ENCODE results near the gene KCNK10. TPM values are rescaled to one million over a fixed set of nuclear protein-coding genes. Genes with fewer than 3 reads are reported as not detected.

KCNK10 gene
- polyA plus RNA-seq, 1 of the 3 experiments (the other 2 are of a cell fraction), result not detected

GRCh38 chr14:88154321-88154720 lies 168.7 kb downstream of the KCNK10 start:
- Histone ChIP-seq H3K9ac (no peak overlapping the region), H2AFZ (ENCODE audit: low read depth) (no peak overlapping the region), H3K79me2 (ENCODE audit: insufficient read depth) (no peaks in the 10 kb centered on the region), H3K4me3 (ENCODE audit: low read depth in 2 of 2, low read length in 1 of 2) (no peak overlapping the region), H3K4me1 (ENCODE audit: control insufficient read depth in 1 of 2, insufficient read depth in 2 of 2, low read depth in 1 of 2, low read length in 1 of 2) (no peaks in the 10 kb centered on the region), H3F3A (replicated peaks; ENCODE audit: insufficient read depth) (no peaks in the 10 kb centered on the region), H4K20me1 (ENCODE audit: insufficient read depth) (no peaks in the 10 kb centered on the region), H3K27ac (ENCODE audit: low read depth in 2 of 2, low read length in 1 of 2) (no peak overlapping the region), H3K36me3 (replicated peaks in 1 of 2; ENCODE audit: control insufficient read depth in 1 of 2, insufficient read depth in 2 of 2, low read length in 1 of 2) (no peaks in the 10 kb centered on the region), H3K27me3 (ENCODE audit: insufficient read depth) (no peaks in the 10 kb centered on the region; the same call in 1 of the 2 replicates), H3K9me3 (no peaks in the 10 kb centered on the region), H3K4me2 (no peak overlapping the region), H3K9me2 (no peaks in the 10 kb centered on the region)
- ChIA-PET POLR2A (no interaction called here), CTCF (interaction anchor here (1.1 to 2.1 kb wide), 2 partner anchors 14 to 35 kb away, joined by 4 to 5 read pairs; no protein-coding TSS in a partner anchor)
- TF ChIP-seq ELF1 (IDR thresholded peaks at IDR 0.05), result no peak
- TF ChIP-seq YY1 (IDR thresholded peaks at IDR 0.05; ENCODE audit: low read depth), result no peak
- no peak for TF ChIP-seq USF2 (IDR thresholded peaks at IDR 0.05; ENCODE audit: borderline replicate concordance, low read depth, low read length)
- TF ChIP-seq EP300 (IDR thresholded peaks at IDR 0.05; ENCODE audit: borderline replicate concordance in 1 of 2, low read depth in 1 of 2, low read length in 1 of 2), result no peak
- no peak for TF ChIP-seq MXI1 (IDR thresholded peaks at IDR 0.05; ENCODE audit: low read depth, low read length)
- no peak for TF ChIP-seq GATA2 (CRISPR knock-in tag; IDR thresholded peaks at IDR 0.05)
- DNase-seq, result no peak
- WGBS (ENCODE audit: low lambda C conversion rate), result 43% methylated on average over 4 of the region's 4 CpGs

- no peaks in the 10 kb centered on the region for H3K79me2 ChIP-seq (ENCODE audit: insufficient read depth)
- ChIA-PET POLR2A (no interaction called here), CTCF (interaction anchor here (1.0 to 1.6 kb wide), 3 partner anchors 22 to 133 kb away, joined by 3 to 4 read pairs (median 3); no protein-coding TSS in a partner anchor)
- no peak for DNase-seq
- WGBS (ENCODE audit: low lambda C conversion rate), result 12% methylated on average over 5 of the region's 8 CpGs
- H3K4me2 ChIP-seq, result no peak overlapping the region
- H3K9me3 ChIP-seq, result no peaks in the 10 kb centered on the region
- TF ChIP-seq CHD2 (IDR thresholded peaks at IDR 0.05; ENCODE audit: low read length, partially characterized antibody), result no peak
- no peak for TF ChIP-seq PBX3 (IDR thresholded peaks at IDR 0.05)
- TF ChIP-seq MEF2A (IDR thresholded peaks at IDR 0.05; ENCODE audit: borderline replicate concordance, low read depth), result no peak
- TF ChIP-seq ZBTB33 (IDR thresholded peaks at IDR 0.05; ENCODE audit: borderline replicate concordance, low read depth), result no peak
- no peak for TF ChIP-seq SIN3A (IDR thresholded peaks at IDR 0.05; ENCODE audit: borderline replicate concordance, low read depth, low read length)
- no peak for TF ChIP-seq TCF12 (IDR thresholded peaks at IDR 0.05)
- no peak for TF ChIP-seq TAF1 (IDR thresholded peaks at IDR 0.05; ENCODE audit: borderline replicate concordance, low read depth, low read length)
- no peak overlapping the region for H2AFZ ChIP-seq (ENCODE audit: low read depth)
- no peaks in the 10 kb centered on the region for H3K27me3 ChIP-seq (ENCODE audit: insufficient read depth)
- H3K9ac ChIP-seq, result no peak overlapping the region
- no peak overlapping the region for H3K27ac ChIP-seq (ENCODE audit: low read depth in 2 of 2, low read length in 1 of 2)
- H3K4me3 ChIP-seq (ENCODE audit: low read depth in 2 of 2, low read length in 1 of 2), result no peak overlapping the region
- H3F3A ChIP-seq (replicated peaks; ENCODE audit: insufficient read depth), result no peaks in the 10 kb centered on the region
- H3K9me2 ChIP-seq, result no peaks in the 10 kb centered on the region
- no peaks in the 10 kb centered on the region for H4K20me1 ChIP-seq (ENCODE audit: insufficient read depth)
- H3K4me1 ChIP-seq (ENCODE audit: control insufficient read depth in 1 of 2, insufficient read depth in 2 of 2, low read depth in 1 of 2, low read length in 1 of 2), result no peaks in the 10 kb centered on the region
- H3K36me3 ChIP-seq (replicated peaks in 1 of 2; ENCODE audit: control insufficient read depth in 1 of 2, insufficient read depth in 2 of 2, low read length in 1 of 2), result no peaks in the 10 kb centered on the region
These were observed 176.0 kb downstream of the KCNK10 start for GRCh38 chr14:88146881-88147649.

All from SK-N-SH (cell line).